ENCODE measurements around the gene UBE2B. TPM values are rescaled to one million over a fixed set of nuclear protein-coding genes. Genes with fewer than 3 reads are reported as not detected.

The UBE2B gene
- total RNA-seq, 1 experiment from 2014 or later: 39.7 TPM

GRCh38 chr5:134370871-134371833, at the start of gene UBE2B (continued):
- TF ChIP-seq E2F1 (CRISPR knock-in tag; IDR thresholded peaks at IDR 0.05): no peak
- TF ChIP-seq SMAD4 (CRISPR knock-in tag; IDR thresholded peaks at IDR 0.05): no peak
- TF ChIP-seq EMX1 (CRISPR knock-in tag; IDR thresholded peaks at IDR 0.05): no peak
- peak; percentile 82 for TF ChIP-seq ATF1 (CRISPR knock-in tag; IDR thresholded peaks at IDR 0.05)
- TF ChIP-seq ARID4B (CRISPR knock-in tag; IDR thresholded peaks at IDR 0.05; ENCODE audit: borderline replicate concordance): peak; percentile 37; the same call in 1 of the 2 replicates
- TF ChIP-seq KAT7 (CRISPR knock-in tag; IDR thresholded peaks at IDR 0.05; ENCODE audit: borderline replicate concordance): no peak
- TF ChIP-seq ESRRA (CRISPR knock-in tag; IDR thresholded peaks at IDR 0.05; ENCODE audit: borderline replicate concordance): peak; percentile 37; the same call in 1 of the 2 replicates
- no peak for TF ChIP-seq CREB1 (CRISPR knock-in tag; IDR thresholded peaks at IDR 0.05)
- no peak for TF ChIP-seq NR1H2 (CRISPR knock-in tag; IDR thresholded peaks at IDR 0.05)
- TF ChIP-seq MAX (CRISPR knock-in tag; IDR thresholded peaks at IDR 0.05): peak; percentile 90
- no peak for TF ChIP-seq ATF6 (CRISPR knock-in tag; IDR thresholded peaks at IDR 0.05)
- no peak for TF ChIP-seq E2F5 (CRISPR knock-in tag; IDR thresholded peaks at IDR 0.05)
- no peak for TF ChIP-seq ZNF121 (CRISPR knock-in tag; IDR thresholded peaks at IDR 0.05)
- no peak for TF ChIP-seq ZNF281 (CRISPR knock-in tag; IDR thresholded peaks at IDR 0.05)
- TF ChIP-seq JAZF1 (CRISPR knock-in tag; IDR thresholded peaks at IDR 0.05): no peak
- peak; percentile 29; the same call in 1 of the 2 replicates for TF ChIP-seq ZNF423 (CRISPR knock-in tag; IDR thresholded peaks at IDR 0.05)
- TF ChIP-seq ATF3 (CRISPR knock-in tag; conservative IDR thresholded peaks at IDR 0.05): no peak
- no peak for TF ChIP-seq ZNF263 (CRISPR knock-in tag; IDR thresholded peaks at IDR 0.05; ENCODE audit: low read depth)
- peak; percentile 87; the same call in 1 of the 2 replicates for TF ChIP-seq FOXP4 (CRISPR knock-in tag; IDR thresholded peaks at IDR 0.05)
- no peak for TF ChIP-seq RORB (CRISPR knock-in tag; IDR thresholded peaks at IDR 0.05)
- no peak for TF ChIP-seq CDX4 (CRISPR knock-in tag; IDR thresholded peaks at IDR 0.05; ENCODE audit: borderline replicate concordance)
- TF ChIP-seq MYBL2 (CRISPR knock-in tag; IDR thresholded peaks at IDR 0.05): peak; percentile 85
- no peak for TF ChIP-seq TP53 (CRISPR knock-in tag; IDR thresholded peaks at IDR 0.05)
- TF ChIP-seq PRRX2 (CRISPR knock-in tag; IDR thresholded peaks at IDR 0.05): no peak
